GM12878 (cell line): ENCODE results near the gene ZNF780A. TPM values are rescaled to one million over a fixed set of nuclear protein-coding genes. Genes with fewer than 3 reads are reported as not detected.
A peak's percentile ranks its signal among the peaks of the same experiment; 100 is the strongest.
"Not testable (repeated sequence)": the region's sequence is repeated elsewhere in the genome, so short reads cannot be mapped to it uniquely, and the experiment has no call there.

Experiments
- ATAC-seq: fragments of 200-7000 bp; cut with Tn5 transposase; 3 replicates; pipeline ENCODE4 v1.9.1; 2020; ENCODE audit warnings: mild to moderate bottlenecking, moderate library complexity
- BruUV-seq: library from RNA; stranded (reverse); fragments of 400-500 nt; replicated peaks from 2 replicates; lab custom pipeline; 2021; lab: Mats Ljungman, UMichigan
- CTCF ChIA-PET: fragments of 300-600 bp; sonication (Branson Sonifier 250); formaldehyde crosslinking; extraction: SDS; loops from one replicate; lab custom pipeline; 2021; ENCODE audit warnings: inconsistent platforms; lab: Yijun Ruan, JAX
- POLR2A ChIA-PET: fragments of 350-600 bp; formaldehyde crosslinking; extraction: SDS; loops from one replicate; lab custom pipeline; 2021; ENCODE audit warnings: inconsistent platforms; lab: Charles Lee
- RAD21 ChIA-PET: fragments of 300-600 bp; sonication (Branson Sonifier 250); formaldehyde crosslinking; loops from one replicate; lab custom pipeline; 2023; ENCODE audit warnings: antibody characterized with exemption; ENCODE audit not compliant: unreplicated experiment; lab: Charles Lee
- SMC1A ChIA-PET: fragments of 300-600 bp; sonication (Branson Sonifier 250); formaldehyde crosslinking; loops from one replicate; lab custom pipeline; 2023; ENCODE audit not compliant: unreplicated experiment, uncharacterized antibody; lab: Charles Lee
- DNase-seq: peaks from one replicate; pipeline ENCODE4 v3.0.0-alpha.2; 2011; ENCODE audit warnings: low read depth, low spot score
- FAIRE-seq: peaks from 3 replicates; lab custom pipeline; 2011; peaks lifted over from hg19 to GRCh38; lab: Jason Lieb, UNC
- H2AFZ ChIP-seq: 2 replicates; pipeline ENCODE4 v1.6.0; 2011; ENCODE audit warnings: low read depth, low read length, control low read depth; ENCODE audit not compliant: control insufficient read depth
- H3K27ac ChIP-seq: 2 replicates; pipeline ENCODE4 v1.5.1; 2011; ENCODE audit warnings: control low read depth; ENCODE audit not compliant: control insufficient read depth, insufficient read depth
- H3K27me3 ChIP-seq, 2 experiments: replicated peaks in 1 of 2; 2 replicates each; pipeline versions ENCODE4 v1.6.0 to v1.6.1; 2011; ENCODE audit warnings: low read length in 1 of 2; ENCODE audit not compliant: control insufficient read depth in 2 of 2, insufficient read depth in 2 of 2
- H3K36me3 ChIP-seq, 2 experiments: 2 replicates each; pipeline ENCODE4 v1.5.1; 2011; ENCODE audit warnings: low read length in 1 of 2; ENCODE audit not compliant: control insufficient read depth in 2 of 2, insufficient read depth in 2 of 2
- H3K4me1 ChIP-seq: 2 replicates; pipeline ENCODE4 v1.6.1; 2011; ENCODE audit warnings: mild to moderate bottlenecking, low read length, moderate library complexity, mixed read lengths; ENCODE audit not compliant: control insufficient read depth, insufficient read depth
- H3K4me2 ChIP-seq: 2 replicates; pipeline ENCODE4 v1.6.0; 2011; ENCODE audit warnings: control low read depth; ENCODE audit not compliant: control insufficient read depth, insufficient read depth
- H3K4me3 ChIP-seq: fragments of 200-600 bp; sonication (generic); 2 replicates; pipeline ENCODE4 v1.5.1; 2016
- H3K79me2 ChIP-seq: 2 replicates; pipeline ENCODE4 v1.6.0; 2011; ENCODE audit warnings: low read length; ENCODE audit not compliant: control insufficient read depth, insufficient read depth
- H3K9ac ChIP-seq: 2 replicates; pipeline ENCODE4 v1.8.0; 2011; ENCODE audit warnings: low read length, control low read depth, mixed read lengths; ENCODE audit not compliant: control insufficient read depth, insufficient read depth
- H3K9me3 ChIP-seq: replicated peaks from 3 replicates; pipeline ENCODE4 v1.5.1; 2011; ENCODE audit warnings: mild to moderate bottlenecking, low read length; ENCODE audit not compliant: control insufficient read depth, insufficient read depth
- H4K20me1 ChIP-seq: 2 replicates; pipeline ENCODE4 v1.6.0; 2011; ENCODE audit not compliant: control insufficient read depth, insufficient read depth
- CEBPB ChIP-seq, 2 experiments: fragments of 150-350 bp in 1 of 2; IDR thresholded peaks; 2 replicates each; pipeline ENCODE4 v1.6.1; 2012 to 2014; ENCODE audit warnings: low read depth in 2 of 2, low read length in 2 of 2, borderline replicate concordance in 1 of 2, inconsistent platforms in 1 of 2
- EP300 ChIP-seq, 2 experiments: fragments of 150-350 bp in 1 of 2; IDR thresholded peaks; 2 replicates each; pipeline ENCODE4 v1.6.1; 2011 to 2012; ENCODE audit warnings: low read depth in 2 of 2, low read length in 2 of 2, borderline replicate concordance in 1 of 2, improper control_type of control experiment in 1 of 2, inconsistent platforms in 1 of 2; ENCODE audit not compliant: control insufficient read depth in 1 of 2
- ESRRA ChIP-seq: IDR thresholded peaks from 2 replicates; pipeline ENCODE4 v1.6.1; 2012; ENCODE audit warnings: mild to moderate bottlenecking, low read length, improper control_type of control experiment
- JUNB ChIP-seq: IDR thresholded peaks from 2 replicates; pipeline ENCODE4 v1.6.1; 2016; ENCODE audit warnings: antibody characterized with exemption, mild to moderate bottlenecking
- KDM1A ChIP-seq: fragments of 200-600 bp; sonication (generic); IDR thresholded peaks from 2 replicates; pipeline ENCODE4 v1.6.1; 2016; ENCODE audit warnings: borderline replicate concordance
- PKNOX1 ChIP-seq: fragments of 450-650 bp; IDR thresholded peaks from 2 replicates; pipeline ENCODE4 v1.6.1; 2016; ENCODE audit warnings: mild to moderate bottlenecking
- POLR2A ChIP-seq: IDR thresholded peaks from 2 replicates; pipeline ENCODE4 v1.6.1; 2011; ENCODE audit warnings: low read depth, mild to moderate bottlenecking, low read length
- RAD51 ChIP-seq: fragments of 450-650 bp; IDR thresholded peaks from 2 replicates; pipeline ENCODE4 v1.6.1; 2016; ENCODE audit warnings: moderate library complexity, mild to moderate bottlenecking, inconsistent platforms
- RBBP5 ChIP-seq: fragments of 200-600 bp; sonication (generic); conservative IDR thresholded peaks from 2 replicates; pipeline ENCODE4 v1.6.1; 2016
- RFX5 ChIP-seq: IDR thresholded peaks from 2 replicates; pipeline ENCODE4 v1.6.1; 2011; ENCODE audit warnings: low read depth, low read length, improper control_type of control experiment
- SIX5 ChIP-seq: IDR thresholded peaks from 2 replicates; pipeline ENCODE4 v1.6.1; 2011; ENCODE audit warnings: mild to moderate bottlenecking, low read depth, low read length, moderate library complexity; ENCODE audit not compliant: severe bottlenecking
- TAF1 ChIP-seq: IDR thresholded peaks from 2 replicates; pipeline ENCODE4 v1.6.1; 2011; ENCODE audit warnings: mild to moderate bottlenecking, low read depth, low read length, borderline replicate concordance
- ZBED1 ChIP-seq: IDR thresholded peaks from 2 replicates; pipeline ENCODE4 v1.6.1; 2016; ENCODE audit warnings: borderline replicate concordance
- ZSCAN29 ChIP-seq: fragments of 450-650 bp; IDR thresholded peaks from 2 replicates; pipeline ENCODE4 v1.6.1; 2017; ENCODE audit warnings: mild to moderate bottlenecking, moderate library complexity
- WGBS: methylation state at CpG from one replicate; pipeline ENCODE4 v1.1.6; 2016; ENCODE audit warnings: low lambda C conversion rate; ENCODE audit not compliant: insufficient replicate concordance, insufficient coverage; ENCODE audit errors: missing lambda C conversion rate; 5-methylcytosine and 5-hydroxymethylcytosine counted together
- in situ Hi-C: fragments of 300-500 bp; cut with MboI; formaldehyde crosslinking; loops from 9 replicates; pipeline ENCODE4 v1.14.3; 2018; ENCODE audit warnings: mixed read lengths
- intact Hi-C: fragments of 100-400 bp; cut with micrococcal nuclease; formaldehyde crosslinking; loops from one replicate; pipeline ENCODE4 v1.14.2; 2022; ENCODE audit not compliant: unreplicated experiment
- polyA plus RNA-seq, 11 experiments: library from polyadenylated mRNA; depleted of rRNA in 4 of 11; unstranded in 6 of 11; stranded (reverse) in 5 of 11; fragments of >200 nt; fragmentation: Nextera tagmentation in 4 of 11; fragmentation: Illumina TruSeq in 1 of 11; extraction: Ambion mirVana in 4 of 11; extraction: Trizol in 1 of 11; gene quantifications; 1 replicate in 1 of 11; 2 replicates in 10 of 11; pipeline versions ENCODE4 v1.2.1 to v1.2.3, GENCODE V29; 2011 to 2016; ENCODE audit warnings: inconsistent platforms in 2 of 11, missing spikeins in 2 of 11, low read depth in 1 of 11
- total RNA-seq, 4 experiments: library from RNA; depleted of rRNA in 3 of 4; stranded (reverse); fragments of >200 nt in 3 of 4; fragmentation: Illumina TruSeq in 1 of 4; extraction: Trizol in 1 of 4; gene quantifications; 2 replicates each; pipeline versions ENCODE4 v1.2.1 to v1.2.3, GENCODE V29; 2013 to 2021

The ZNF780A gene
- total and polyA plus RNA-seq, 10 of the 15 experiments (the other 5 are each of a cell fraction or from before 2014, with no cell fraction given): 10.9 to 27.6 (median 17.6) TPM

DNA sequence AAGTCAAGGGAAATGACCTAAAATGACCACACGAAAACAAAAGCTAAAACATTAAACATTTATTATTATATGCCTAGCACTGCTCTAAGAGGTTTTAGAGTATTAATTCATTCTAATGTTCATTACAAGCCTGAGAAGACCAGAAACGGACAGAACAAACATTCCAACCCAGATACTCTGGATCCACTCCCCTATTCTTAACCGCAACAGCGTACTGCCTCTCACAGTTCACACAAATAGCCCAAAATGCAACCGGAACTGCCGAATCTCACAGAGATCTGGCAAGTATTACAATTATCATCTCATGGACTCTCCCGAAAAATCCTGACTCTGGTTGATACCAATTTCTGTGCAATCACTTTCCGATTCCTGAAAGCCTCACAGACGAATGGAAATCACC, 36.1 kb downstream of the ZNF780A start (continued):
- TF ChIP-seq PKNOX1 (no peak), RBBP5 (no peak)

DNA sequence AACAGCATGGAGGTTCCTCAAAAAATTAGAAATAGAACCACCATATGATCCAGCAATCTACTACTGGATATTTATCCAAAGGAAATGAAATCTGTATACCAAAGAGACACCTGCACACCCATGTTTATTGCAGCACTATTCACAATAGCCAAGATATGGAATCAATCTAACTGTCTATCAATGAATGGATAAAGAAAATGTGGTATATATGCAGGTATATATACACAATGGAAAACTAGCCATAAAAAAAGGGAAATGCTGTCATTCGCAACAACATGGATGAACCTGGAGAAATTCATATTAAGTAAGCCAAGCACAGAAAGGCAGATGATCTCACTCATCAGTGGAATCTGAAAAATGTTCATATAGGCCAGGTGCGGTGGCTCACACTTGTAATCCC, 37.3 kb downstream of the ZNF780A start:
- Histone ChIP-seq H3K4me3 (no peak overlapping the region; the same call in 1 of the 2 replicates), H3K9me3 (peaks cover 19% of the 10 kb centered on the region), H3K79me2 (peaks cover 20% of the 10 kb centered on the region), H3K27ac (no peak overlapping the region), H3K9ac (no peak overlapping the region), H3K4me2 (0 out of 2 replicates have a peak overlapping the region, but pooled peaks have one; percentile 12), H4K20me1 (no peaks in the 10 kb centered on the region), H3K27me3 (no peaks in the 10 kb centered on the region), H3K4me1 (no peaks in the 10 kb centered on the region; the same call in 1 of the 2 replicates), H3K36me3 (peaks cover 0 to 10% of the 10 kb centered on the region in 2 experiments; a peak in 3 of 4 replicates), H2AFZ (no peak overlapping the region)
- WGBS: 98% methylated on average over 2 of the region's 2 CpGs
- ATAC-seq: no peak
- intact Hi-C loops (no loop called here), in situ Hi-C loops (no loop called here)
- RAD21 ChIA-PET: no interaction called here
- no peak for FAIRE-seq
- CTCF ChIA-PET: interaction anchor here (0.5 kb wide), 1 partner anchor 112 kb away, joined by 3 read pairs; no protein-coding TSS in a partner anchor
- no TSS peak for BruUV-seq
- TF ChIP-seq SIX5: no peak
- TF ChIP-seq ZSCAN29: no peak
- no peak for TF ChIP-seq ESRRA
- no peak for TF ChIP-seq POLR2A
- TF ChIP-seq RFX5: no peak
- no peak for TF ChIP-seq EP300 (IDR thresholded peaks at IDR 0.05; ENCODE audit: borderline replicate concordance in 1 of 2, control insufficient read depth in 1 of 2, low read depth in 2 of 2, low read length in 2 of 2)
- no peak for TF ChIP-seq ZBED1
- TF ChIP-seq JUNB: no peak
- no peak for TF ChIP-seq KDM1A
- no peak for TF ChIP-seq RAD51
- no peak for TF ChIP-seq TAF1
- no peak for TF ChIP-seq CEBPB (IDR thresholded peaks at IDR 0.05; ENCODE audit: borderline replicate concordance in 1 of 2, low read depth in 2 of 2, low read length in 2 of 2)
- POLR2A ChIA-PET: no interaction called here
- no peak for DNase-seq
- SMC1A ChIA-PET: interaction anchor here (0.9 kb wide), 1 partner anchor 52 kb away, joined by 3 read pairs; no protein-coding TSS in a partner anchor

DNA sequence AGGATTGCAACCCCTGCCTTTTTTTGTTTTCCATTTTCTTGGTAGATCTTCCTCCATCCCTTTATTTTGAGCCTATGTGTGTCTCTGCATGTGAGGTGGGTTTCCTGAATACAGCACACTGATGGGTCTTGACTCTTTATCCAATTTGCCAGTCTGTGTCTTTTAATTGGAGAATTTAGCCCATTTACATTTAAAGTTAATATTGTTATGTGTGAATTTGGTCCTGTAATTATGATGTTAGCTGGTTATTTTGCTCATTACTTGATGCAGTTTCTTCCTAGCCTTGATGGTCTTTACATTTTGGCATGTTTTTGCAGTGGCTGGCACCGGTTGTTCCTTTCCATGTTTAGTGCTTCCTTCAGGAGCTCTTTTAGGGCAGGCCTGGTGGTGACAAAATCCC, 49.0 kb downstream of the ZNF780A start:
- H3K9ac ChIP-seq: not testable (repeated sequence)

More for the DNA sequence above, 49.0 kb downstream of the ZNF780A start:
- H3K27me3 ChIP-seq, CTCF ChIA-PET, BruUV-seq, RAD21 ChIA-PET, ATAC-seq, FAIRE-seq, in situ Hi-C loops, H3K79me2 ChIP-seq, H2AFZ ChIP-seq, H3K4me2 ChIP-seq, H3K27ac ChIP-seq, H3K36me3 ChIP-seq, SMC1A ChIA-PET, H3K4me1 ChIP-seq, H3K4me3 ChIP-seq, DNase-seq, POLR2A ChIA-PET, intact Hi-C loops, H4K20me1 ChIP-seq: not testable (repeated sequence)
- 100% methylated on average over 1 of the region's 1 CpG for WGBS
- H3K9me3 ChIP-seq: peaks cover 21% of the 10 kb centered on the region
